ENCODE results near the gene SCRN2. TPM values are rescaled to one million over a fixed set of nuclear protein-coding genes. Genes with fewer than 3 reads are reported as not detected.

Gene SCRN2
- total and polyA plus RNA-seq, 2 experiments from 2014 or later, result 40.6 to 45.5 TPM

DNA sequence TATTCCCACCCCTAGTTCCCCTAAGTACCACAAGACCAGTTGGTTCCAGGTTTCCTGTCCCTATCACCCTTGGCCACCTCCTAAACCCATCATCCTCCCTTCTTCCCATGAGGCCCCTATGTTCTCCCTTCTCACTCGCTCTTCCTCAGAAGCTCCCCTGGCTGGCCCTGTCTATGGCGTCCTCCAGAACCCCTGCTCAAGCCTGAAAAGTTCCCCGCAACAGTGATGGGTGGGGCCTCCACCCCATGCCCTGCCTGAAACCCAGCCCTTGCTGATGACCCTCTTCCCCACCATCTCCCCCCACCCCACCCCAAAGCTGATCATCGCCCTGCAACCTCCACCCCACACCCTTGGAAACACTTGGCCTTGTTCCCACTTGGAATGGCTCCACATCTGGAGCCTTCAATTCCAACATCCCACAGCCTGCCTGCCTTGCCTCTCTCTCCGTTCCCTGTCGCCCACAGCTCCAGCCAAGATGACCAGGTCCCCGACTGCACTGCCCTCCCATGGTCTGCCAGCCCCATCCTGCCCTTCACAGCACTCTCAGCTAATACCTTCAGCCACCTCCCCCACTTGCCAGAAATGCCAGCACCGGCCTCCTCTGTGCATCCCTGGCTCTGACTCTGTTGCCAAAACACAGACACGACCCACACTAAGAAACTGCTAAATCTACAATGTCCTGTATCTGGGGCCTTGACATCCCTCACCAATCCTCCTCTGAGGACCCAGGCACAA, 30.0 kb downstream of the SCRN2 start:
- Histone ChIP-seq H3K4me1 (ENCODE audit: insufficient read depth) (no peaks in the 10 kb centered on the region), H3K36me3 (ENCODE audit: insufficient read depth) (no peaks in the 10 kb centered on the region), H3K79me2 (replicated peaks; ENCODE audit: insufficient read depth) (no peaks in the 10 kb centered on the region), H3K27ac (ENCODE audit: low read depth) (no peak overlapping the region), H3K27me3 (ENCODE audit: insufficient read depth) (no peaks in the 10 kb centered on the region), H3K4me2 (no peak overlapping the region), H3K4me3 (no peak overlapping the region), H4K20me1 (replicated peaks; ENCODE audit: insufficient read depth) (no peaks in the 10 kb centered on the region), H3K9me2 (ENCODE audit: insufficient read depth) (no peaks in the 10 kb centered on the region), H3F3A (replicated peaks; ENCODE audit: low read depth) (no peaks in the 10 kb centered on the region), H2AFZ (no peak overlapping the region)
- H3K9me3 Mint-ChIP-seq, result no peaks in the 10 kb centered on the region; the same call in 2 of the 3 replicates
- H3K27ac Mint-ChIP-seq, result no peak overlapping the region; the same call in 1 of the 2 replicates
- TF ChIP-seq REST (IDR thresholded peaks at IDR 0.05; ENCODE audit: unreplicated experiment) (no peak), JUNB (IDR thresholded peaks at IDR 0.05; ENCODE audit: unreplicated experiment) (no peak)
- ATAC-seq, result no peak
- H3K27me3 Mint-ChIP-seq (ENCODE audit: insufficient read depth, low read depth, poor library complexity), result peaks cover 4% of the 10 kb centered on the region
- peaks cover 7% of the 10 kb centered on the region; the same call in 1 of the 3 replicates for H3K36me3 Mint-ChIP-seq (ENCODE audit: low read depth)
- H3K4me1 Mint-ChIP-seq, result peaks cover 7% of the 10 kb centered on the region; the same call in 2 of the 3 replicates
- no peak overlapping the region for H3K4me3 Mint-ChIP-seq
- DNase-seq (ENCODE audit: low spot score), result no peak

- H3K27ac Mint-ChIP-seq, result peak overlapping the region; percentile 72
- Histone ChIP-seq H2AFZ (no peak overlapping the region), H3K9me2 (ENCODE audit: insufficient read depth) (no peaks in the 10 kb centered on the region), H3K36me3 (ENCODE audit: insufficient read depth) (no peaks in the 10 kb centered on the region), H3K4me2 (no peak overlapping the region), H3K27ac (ENCODE audit: low read depth) (no peak overlapping the region), H3K79me2 (replicated peaks; ENCODE audit: insufficient read depth) (no peaks in the 10 kb centered on the region), H3K27me3 (ENCODE audit: insufficient read depth) (no peaks in the 10 kb centered on the region), H3K4me3 (no peak overlapping the region), H3F3A (replicated peaks; ENCODE audit: low read depth) (no peaks in the 10 kb centered on the region), H3K4me1 (ENCODE audit: insufficient read depth) (no peaks in the 10 kb centered on the region), H4K20me1 (replicated peaks; ENCODE audit: insufficient read depth) (no peaks in the 10 kb centered on the region)
- peaks cover 5% of the 10 kb centered on the region; the same call in 1 of the 3 replicates for H3K36me3 Mint-ChIP-seq (ENCODE audit: low read depth)
- no peak overlapping the region for H3K4me3 Mint-ChIP-seq
- H3K9me3 Mint-ChIP-seq, result no peaks in the 10 kb centered on the region; the same call in 2 of the 3 replicates
- no peak for TF ChIP-seq STAT1 (IDR thresholded peaks at IDR 0.05; ENCODE audit: unreplicated experiment)
- TF ChIP-seq NANOG (IDR thresholded peaks at IDR 0.05; ENCODE audit: borderline replicate concordance), result no peak
- TF ChIP-seq ZNF114 (CRISPR knock-in tag; IDR thresholded peaks at IDR 0.05), result no peak
- TF ChIP-seq CREB1 (CRISPR knock-in tag; IDR thresholded peaks at IDR 0.05; ENCODE audit: low read depth), result no peak
- TF ChIP-seq CTCF (conservative IDR thresholded peaks at IDR 0.05; ENCODE audit: low read depth in 2 of 2), result no peak
- TF ChIP-seq ZNF331 (CRISPR knock-in tag; IDR thresholded peaks at IDR 0.05; ENCODE audit: low read depth), result no peak
- TF ChIP-seq, protein P1, sequence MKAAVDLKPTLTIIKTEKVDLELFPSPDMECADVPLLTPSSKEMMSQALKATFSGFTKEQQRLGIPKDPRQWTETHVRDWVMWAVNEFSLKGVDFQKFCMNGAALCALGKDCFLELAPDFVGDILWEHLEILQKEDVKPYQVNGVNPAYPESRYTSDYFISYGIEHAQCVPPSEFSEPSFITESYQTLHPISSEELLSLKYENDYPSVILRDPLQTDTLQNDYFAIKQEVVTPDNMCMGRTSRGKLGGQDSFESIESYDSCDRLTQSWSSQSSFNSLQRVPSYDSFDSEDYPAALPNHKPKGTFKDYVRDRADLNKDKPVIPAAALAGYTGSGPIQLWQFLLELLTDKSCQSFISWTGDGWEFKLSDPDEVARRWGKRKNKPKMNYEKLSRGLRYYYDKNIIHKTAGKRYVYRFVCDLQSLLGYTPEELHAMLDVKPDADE (IDR thresholded peaks at IDR 0.05), result no peak
- TF ChIP-seq REST (IDR thresholded peaks at IDR 0.05; ENCODE audit: unreplicated experiment), result no peak
- TF ChIP-seq POLR2AphosphoS5 (IDR thresholded peaks at IDR 0.05; ENCODE audit: low read depth), result no peak
- no peak for TF ChIP-seq JUNB (IDR thresholded peaks at IDR 0.05; ENCODE audit: unreplicated experiment)
- no peak for TF ChIP-seq EZH2 (IDR thresholded peaks at IDR 0.05; ENCODE audit: low read depth, unreplicated experiment)
- DNase-seq (ENCODE audit: low spot score) (peak; percentile 56), ATAC-seq (peak; percentile 80)
- H3K4me1 Mint-ChIP-seq, result peaks cover 7% of the 10 kb centered on the region; the same call in 2 of the 3 replicates
- peaks cover 5% of the 10 kb centered on the region for H3K27me3 Mint-ChIP-seq (ENCODE audit: insufficient read depth, low read depth, poor library complexity)
Observed at GRCh38 chr17:47810200-47810821, 30.8 kb downstream of the SCRN2 start.
